Thyroid gland (tissue), 4 donors: ENCODE results near the gene GMEB2. TPM values are rescaled to one million over a fixed set of nuclear protein-coding genes. Genes with fewer than 3 reads are reported as not detected.
A peak's percentile ranks its signal among the peaks of the same experiment; 100 is the strongest.

Source experiments
- DNase-seq, 2 donors: peaks; one replicate each; pipeline ENCODE4 v3.0.0-alpha.2; 2019
- H3K27ac ChIP-seq, 3 donors: fragments of 200-600 bp; sonication (generic); 1 replicate in 2 of 3; 2 replicates in 1 of 3; pipeline ENCODE4 v1.5.1; 2016 to 2019; ENCODE audit warnings: mild to moderate bottlenecking in 1 of 3, moderate library complexity in 1 of 3
- H3K27me3 ChIP-seq: fragments of 200-600 bp; sonication (generic); one replicate; pipeline ENCODE4 v1.5.1; 2019
- H3K36me3 ChIP-seq, 2 donors: fragments of 200-600 bp; sonication (generic); one replicate each; pipeline ENCODE4 v1.5.1; 2016 to 2019
- H3K4me1 ChIP-seq, 2 donors: fragments of 200-600 bp; sonication (generic); one replicate each; pipeline ENCODE4 v1.5.1; 2017 to 2019
- H3K4me3 ChIP-seq, 3 donors: fragments of 200-600 bp; sonication (generic); replicated peaks in 1 of 3; 1 replicate in 2 of 3; 2 replicates in 1 of 3; pipeline ENCODE4 v1.5.1; 2016; ENCODE audit warnings: mild to moderate bottlenecking in 1 of 3
- H3K9me3 ChIP-seq: fragments of 200-600 bp; sonication (generic); one replicate; pipeline ENCODE4 v1.5.1; 2017
- CTCF ChIP-seq, 6 experiments: fragments of 200-600 bp in 3 of 6; fragments of 450-650 bp in 3 of 6; sonication (generic) in 3 of 6; IDR thresholded peaks; one replicate each; pipeline ENCODE4 v1.5.1; 2016 to 2019; ENCODE audit warnings: antibody characterized with exemption in 6 of 6, mild to moderate bottlenecking in 2 of 6, inconsistent platforms in 1 of 6, moderate library complexity in 1 of 6
- POLR2A ChIP-seq, 2 donors: fragments of 450-650 bp; IDR thresholded peaks; one replicate each; pipeline ENCODE4 v1.6.1; 2017; ENCODE audit warnings: antibody characterized with exemption in 2 of 2, mild to moderate bottlenecking in 2 of 2, moderate library complexity in 1 of 2
- WGBS, 2 donors: methylation state at CpG; one replicate each; pipeline ENCODE4 v1.1.5; 2017; 5-methylcytosine and 5-hydroxymethylcytosine counted together
- intact Hi-C: fragments of 100-400 bp; cut with DNase I; formaldehyde crosslinking; loops from one replicate; pipeline ENCODE4 v1.15.1; 2023
- total RNA-seq, 4 donors: library from RNA; depleted of rRNA; stranded (reverse); fragments of >200 nt; gene quantifications; one replicate each; pipeline ENCODE4 v1.2.3, GENCODE V29; 2016

Gene GMEB2
- total RNA-seq, 4 donors from 2014 or later, result 23.1 to 34.9 (median 29.9) TPM

GRCh38 chr20:63539441-63540370, 87.2 kb downstream of the GMEB2 start:
- WGBS, 2 donors, result 88 to 94% methylated on average over 9 to 24 of the region's 29 CpGs
- intact Hi-C loops, result loop anchor here (5.0 to 10.0 kb wide), 4 partner anchors 203 to 525 kb away; partner anchors contain the start of genes ABHD16B and TCEA2
- no peak for TF ChIP-seq POLR2A (IDR thresholded peaks at IDR 0.05)
- TF ChIP-seq CTCF (IDR thresholded peaks at IDR 0.05), result no peak
- Histone ChIP-seq H3K9me3 (no peaks in the 10 kb centered on the region), H3K27ac (no peak overlapping the region), H3K36me3 (no peaks in the 10 kb centered on the region), H3K27me3 (no peaks in the 10 kb centered on the region), H3K4me1 (peaks cover 11 to 21% of the 10 kb centered on the region in 2 donors), H3K4me3 (no peak overlapping the region)
- no peak for DNase-seq

GRCh38 chr20:63539092-63539430, 87.8 kb downstream of the GMEB2 start:
- DNase-seq, result no peak

GRCh38 chr20:63538204-63539091, 88.5 kb downstream of the GMEB2 start:
- peak overlapping the region in 1 of 3 donors; percentile 16 for H3K4me3 ChIP-seq
- DNase-seq, result peak; percentile 96
- peaks cover 11 to 21% of the 10 kb centered on the region in 2 donors for H3K4me1 ChIP-seq
- no peaks in the 10 kb centered on the region for H3K9me3 ChIP-seq
- peak overlapping the region; percentile 62 to 76 (median 72) for H3K27ac ChIP-seq
- WGBS, 2 donors, result 11 to 30% methylated on average over 11 to 14 of the region's 27 CpGs
- intact Hi-C loops, result loop anchor here (5.0 to 10.0 kb wide), 4 partner anchors 204 to 526 kb away; partner anchors contain the start of genes ABHD16B and TCEA2
- TF ChIP-seq POLR2A (IDR thresholded peaks at IDR 0.05), result no peak
- TF ChIP-seq CTCF (IDR thresholded peaks at IDR 0.05), result peak in 3 of 6 experiments; percentile 3 to 33 (median 3)
- no peaks in the 10 kb centered on the region for H3K36me3 ChIP-seq
- no peaks in the 10 kb centered on the region for H3K27me3 ChIP-seq

More at GRCh38 chr20:63539092-63539430, 87.8 kb downstream of the GMEB2 start:
- 87 to 96% methylated on average over 11 to 12 of the region's 12 CpGs for WGBS, 2 donors
- no peaks in the 10 kb centered on the region for H3K9me3 ChIP-seq
- no peaks in the 10 kb centered on the region for H3K27me3 ChIP-seq
- TF ChIP-seq CTCF (IDR thresholded peaks at IDR 0.05) (no peak), POLR2A (IDR thresholded peaks at IDR 0.05) (no peak)
- intact Hi-C loops, result loop anchor here (5.0 to 10.0 kb wide), 4 partner anchors 203 to 526 kb away; partner anchors contain the start of genes ABHD16B and TCEA2
- peak overlapping the region in 1 of 3 donors; percentile 76 for H3K27ac ChIP-seq
- H3K4me3 ChIP-seq, result no peak overlapping the region
- H3K4me1 ChIP-seq, result peaks cover 11 to 21% of the 10 kb centered on the region in 2 donors
- H3K36me3 ChIP-seq, result no peaks in the 10 kb centered on the region

Other genes with a start within 250 kb of the GMEB2 start
- under 1 TPM in 2 of 4 donors, not detected in 2; 0.11 to 0.27 TPM for gene KCNQ2, start 154.4 kb downstream of the GMEB2 start, total RNA-seq
- gene EEF1A2, start 128.0 kb downstream of the GMEB2 start, total RNA-seq, result 1 to 10 TPM in 3 of 4 donors, under 1 TPM in 1; 0.22 to 2.0 (median 1.3) TPM
- gene PPDPF, start 106.3 kb downstream of the GMEB2 start, total RNA-seq, result 100 to 1,000 TPM in 3 of 4 donors, 10 to 100 TPM in 1; 82.0 to 226 (median 146) TPM
- gene PTK6, start 89.7 kb downstream of the GMEB2 start, total RNA-seq, result under 1 TPM in 1 of 4 donors, not detected in 3; 0.11 TPM
- gene SRMS, start 79.4 kb downstream of the GMEB2 start, total RNA-seq, result not detected
- under 1 TPM in 3 of 4 donors, not detected in 1; 0.39 to 0.89 (median 0.40) TPM for gene FNDC11, start 72.9 kb downstream of the GMEB2 start, total RNA-seq
- gene HELZ2, start 52.9 kb downstream of the GMEB2 start, total RNA-seq, result 10 to 100 TPM; 24.3 to 45.5 (median 36.0) TPM
- gene STMN3, start 26.3 kb upstream of the GMEB2 start, total RNA-seq, result 10 to 100 TPM; 53.7 to 84.0 (median 66.1) TPM
- 10 to 100 TPM; 14.1 to 87.4 (median 54.2) TPM for gene RTEL1, start 31.2 kb upstream of the GMEB2 start, total RNA-seq
- 10 to 100 TPM in 2 of 4 donors, 1 to 10 TPM in 2; 6.7 to 15.5 (median 10.5) TPM for gene TNFRSF6B, start 69.6 kb upstream of the GMEB2 start, total RNA-seq
- 10 to 100 TPM; 43.6 to 52.1 (median 46.7) TPM for gene ARFRP1, start 80.9 kb upstream of the GMEB2 start, total RNA-seq
- gene ZGPAT, start 80.9 kb upstream of the GMEB2 start, total RNA-seq, result 10 to 100 TPM; 27.7 to 36.3 (median 30.0) TPM
- gene LIME1, start 109.6 kb upstream of the GMEB2 start, total RNA-seq, result 10 to 100 TPM in 2 of 4 donors, 1 to 10 TPM in 2; 8.7 to 25.0 (median 11.5) TPM
- gene SLC2A4RG, start 112.7 kb upstream of the GMEB2 start, total RNA-seq, result 10 to 100 TPM; 26.0 to 55.9 (median 39.3) TPM
- gene ZBTB46, start 204.2 kb upstream of the GMEB2 start, total RNA-seq, result 10 to 100 TPM; 15.9 to 39.9 (median 27.7) TPM
- not detected for gene ABHD16B, start 234.4 kb upstream of the GMEB2 start, total RNA-seq
- gene TPD52L2, start 238.2 kb upstream of the GMEB2 start, total RNA-seq, result 10 to 100 TPM; 69.4 to 93.3 (median 89.6) TPM